Smooth muscle cell (in vitro differentiated cells): ENCODE results near the gene PAX5. TPM values are rescaled to one million over a fixed set of nuclear protein-coding genes. Genes with fewer than 3 reads are reported as not detected.

Source experiments
- DNase-seq: peaks from one replicate; lab custom pipeline; 2025; ENCODE audit not compliant: unreplicated experiment; lab: John Stamatoyannopoulos, UW
- H2AFZ ChIP-seq: fragments of 200-600 bp; sonication (generic); 2 replicates; pipeline ENCODE4 v1.6.0; 2016; ENCODE audit warnings: antibody characterized with exemption, low read depth, mild to moderate bottlenecking
- H3F3A ChIP-seq: fragments of 200-600 bp; sonication (generic); 2 replicates; pipeline ENCODE4 v1.6.0; 2017; ENCODE audit warnings: antibody characterized with exemption, low read depth
- H3K27ac ChIP-seq: fragments of 200-600 bp; sonication (generic); 2 replicates; pipeline ENCODE4 v1.5.1; 2016; ENCODE audit warnings: low read depth, mild to moderate bottlenecking
- H3K27me3 ChIP-seq: fragments of 200-600 bp; sonication (generic); 2 replicates; pipeline ENCODE4 v1.6.1; 2016; ENCODE audit warnings: low read depth, mild to moderate bottlenecking
- H3K36me3 ChIP-seq: fragments of 200-600 bp; sonication (generic); 2 replicates; pipeline ENCODE4 v1.5.1; 2016; ENCODE audit warnings: low read depth
- H3K4me1 ChIP-seq: fragments of 200-600 bp; sonication (generic); 2 replicates; pipeline ENCODE4 v1.5.1; 2016; ENCODE audit warnings: low read depth
- H3K4me2 ChIP-seq: fragments of 200-600 bp; sonication (generic); 2 replicates; pipeline ENCODE4 v1.6.0; 2016; ENCODE audit warnings: mild to moderate bottlenecking
- H3K4me3 ChIP-seq: fragments of 200-600 bp; sonication (generic); 2 replicates; pipeline ENCODE4 v1.5.1; 2016; ENCODE audit warnings: mild to moderate bottlenecking
- H3K79me2 ChIP-seq: fragments of 200-600 bp; sonication (generic); 2 replicates; pipeline ENCODE4 v1.6.0; 2016; ENCODE audit warnings: low read depth, mild to moderate bottlenecking
- H3K9ac ChIP-seq: fragments of 200-600 bp; sonication (generic); 2 replicates; pipeline ENCODE4 v1.6.0; 2016; ENCODE audit warnings: low read depth
- H3K9me3 ChIP-seq: fragments of 200-600 bp; sonication (generic); replicated peaks from 2 replicates; pipeline ENCODE4 v1.5.1; 2016; ENCODE audit warnings: low read depth
- H4K20me1 ChIP-seq: fragments of 200-600 bp; sonication (generic); 2 replicates; pipeline ENCODE4 v1.6.0; 2016; ENCODE audit warnings: low read depth
- WGBS: methylation state at CpG from one replicate; pipeline ENCODE4 v1.1.7; 2016; ENCODE audit warnings: low lambda C conversion rate; 5-methylcytosine and 5-hydroxymethylcytosine counted together
- polyA plus RNA-seq: library from polyadenylated mRNA; unstranded; fragments of >200 nt; fragmentation: Nextera tagmentation; extraction: Ambion mirVana; gene quantifications from 2 replicates; pipeline ENCODE4 v1.2.1, GENCODE V29; 2016
- total RNA-seq: library from RNA; depleted of rRNA; stranded (reverse); fragments of >200 nt; gene quantifications from 2 replicates; pipeline ENCODE4 v1.2.3, GENCODE V29; 2014
- TF ChIP-seq, protein P1 (sequence below): fragments of 200-600 bp; sonication (generic); IDR thresholded peaks from 2 replicates; pipeline ENCODE4 v1.5.1; 2017; ENCODE audit warnings: borderline replicate concordance, mild to moderate bottlenecking, antibody characterized with exemption; ENCODE audit not compliant: insufficient read depth, poor library complexity, severe bottlenecking

Gene PAX5
- total and polyA plus RNA-seq, 2 experiments from 2014 or later: 0.09 TPM; not detected in 1

- DNase-seq: no peak
- TF ChIP-seq, protein P1, sequence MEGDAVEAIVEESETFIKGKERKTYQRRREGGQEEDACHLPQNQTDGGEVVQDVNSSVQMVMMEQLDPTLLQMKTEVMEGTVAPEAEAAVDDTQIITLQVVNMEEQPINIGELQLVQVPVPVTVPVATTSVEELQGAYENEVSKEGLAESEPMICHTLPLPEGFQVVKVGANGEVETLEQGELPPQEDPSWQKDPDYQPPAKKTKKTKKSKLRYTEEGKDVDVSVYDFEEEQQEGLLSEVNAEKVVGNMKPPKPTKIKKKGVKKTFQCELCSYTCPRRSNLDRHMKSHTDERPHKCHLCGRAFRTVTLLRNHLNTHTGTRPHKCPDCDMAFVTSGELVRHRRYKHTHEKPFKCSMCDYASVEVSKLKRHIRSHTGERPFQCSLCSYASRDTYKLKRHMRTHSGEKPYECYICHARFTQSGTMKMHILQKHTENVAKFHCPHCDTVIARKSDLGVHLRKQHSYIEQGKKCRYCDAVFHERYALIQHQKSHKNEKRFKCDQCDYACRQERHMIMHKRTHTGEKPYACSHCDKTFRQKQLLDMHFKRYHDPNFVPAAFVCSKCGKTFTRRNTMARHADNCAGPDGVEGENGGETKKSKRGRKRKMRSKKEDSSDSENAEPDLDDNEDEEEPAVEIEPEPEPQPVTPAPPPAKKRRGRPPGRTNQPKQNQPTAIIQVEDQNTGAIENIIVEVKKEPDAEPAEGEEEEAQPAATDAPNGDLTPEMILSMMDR: no peak
- no peak overlapping the region for H2AFZ ChIP-seq
- H3K4me3 ChIP-seq: no peak overlapping the region
- whole genome bisulfite sequencing: 5% methylated on average over 61 of the region's 62 CpGs
- no peak overlapping the region for H3K27ac ChIP-seq
- H3F3A ChIP-seq: no peaks in the 10 kb centered on the region
- no peaks in the 10 kb centered on the region for H3K9me3 ChIP-seq
- peaks cover 35% of the 10 kb centered on the region for H3K4me1 ChIP-seq
- no peaks in the 10 kb centered on the region for H3K36me3 ChIP-seq
- H4K20me1 ChIP-seq: peaks cover 5% of the 10 kb centered on the region
- H3K9ac ChIP-seq: no peak overlapping the region
- peak overlapping the region; percentile 83 for H3K4me2 ChIP-seq
- H3K79me2 ChIP-seq: no peaks in the 10 kb centered on the region
- peaks cover 100% of the 10 kb centered on the region for H3K27me3 ChIP-seq
These were observed 7.7 kb downstream of the PAX5 start for GRCh38 chr9:37026113-37026930.

- Histone ChIP-seq H3K27ac (no peak overlapping the region), H3K4me2 (peak overlapping the region; percentile 78), H3K9ac (no peak overlapping the region), H3K79me2 (no peaks in the 10 kb centered on the region), H3K9me3 (no peaks in the 10 kb centered on the region), H2AFZ (no peak overlapping the region), H3K4me1 (peaks cover 35% of the 10 kb centered on the region), H3K27me3 (peaks cover 100% of the 10 kb centered on the region), H3K36me3 (no peaks in the 10 kb centered on the region), H3F3A (no peaks in the 10 kb centered on the region), H3K4me3 (no peak overlapping the region), H4K20me1 (peaks cover 5% of the 10 kb centered on the region)
- no peak for DNase-seq
- TF ChIP-seq, protein P1: no peak
- WGBS: 4% methylated on average over 9 of the region's 9 CpGs
These were observed 8.3 kb downstream of the PAX5 start for GRCh38 chr9:37025823-37026112.

GRCh38 chr9:37025071-37025822, 8.8 kb downstream of the PAX5 start:
- Histone ChIP-seq H3K9me3 (no peaks in the 10 kb centered on the region), H3K27me3 (peaks cover 100% of the 10 kb centered on the region), H3K36me3 (no peaks in the 10 kb centered on the region), H4K20me1 (peaks cover 5% of the 10 kb centered on the region), H3K27ac (no peak overlapping the region), H3F3A (no peaks in the 10 kb centered on the region), H3K4me3 (no peak overlapping the region), H3K79me2 (no peaks in the 10 kb centered on the region), H3K4me2 (peak overlapping the region; percentile 78), H3K9ac (no peak overlapping the region), H3K4me1 (peaks cover 35% of the 10 kb centered on the region), H2AFZ (no peak overlapping the region)
- TF ChIP-seq, protein P1: no peak
- WGBS: 20% methylated on average over 36 of the region's 36 CpGs
- DNase-seq: no peak
